ENCODE measurements around the gene KCTD13. TPM values are rescaled to one million over a fixed set of nuclear protein-coding genes. Genes with fewer than 3 reads are reported as not detected.

The KCTD13 gene
- total and polyA plus RNA-seq, 4 donors: 2.7 to 13.1 (median 3.7) TPM

DNA sequence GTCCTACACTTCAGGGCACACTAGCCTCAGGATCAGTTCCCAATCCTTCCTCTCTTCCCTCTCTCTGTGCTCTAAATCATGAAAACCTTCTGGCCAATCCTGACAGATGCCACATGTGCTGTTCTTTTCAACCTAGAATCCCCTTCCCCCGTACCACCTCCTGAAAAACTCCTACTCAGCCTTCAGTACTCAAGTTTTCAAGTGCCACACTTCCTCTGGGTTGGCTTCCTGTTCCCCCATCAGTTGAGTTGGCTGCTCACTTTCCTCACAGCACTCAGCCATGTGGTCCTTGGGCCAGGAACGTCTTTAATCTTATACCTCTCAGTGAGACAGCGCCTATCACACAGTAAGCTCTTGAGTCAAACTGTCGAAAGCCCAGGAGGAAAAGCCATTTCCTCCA lies 22.4 kb downstream of the KCTD13 start:
- peaks cover 0 to 2% (median 0%) of the 10 kb centered on the region in 4 donors for H3K36me3 ChIP-seq (ENCODE audit: control insufficient read depth in 4 of 4, insufficient read depth in 3 of 4, low read depth in 1 of 4, low read length in 3 of 4)
- TF ChIP-seq HNF4A (conservative IDR thresholded peaks at IDR 0.05): no peak
- TF ChIP-seq FOXA1 (IDR thresholded peaks at IDR 0.05): no peak
- no peak for TF ChIP-seq JUND (IDR thresholded peaks at IDR 0.05)
- TF ChIP-seq, protein P1, sequence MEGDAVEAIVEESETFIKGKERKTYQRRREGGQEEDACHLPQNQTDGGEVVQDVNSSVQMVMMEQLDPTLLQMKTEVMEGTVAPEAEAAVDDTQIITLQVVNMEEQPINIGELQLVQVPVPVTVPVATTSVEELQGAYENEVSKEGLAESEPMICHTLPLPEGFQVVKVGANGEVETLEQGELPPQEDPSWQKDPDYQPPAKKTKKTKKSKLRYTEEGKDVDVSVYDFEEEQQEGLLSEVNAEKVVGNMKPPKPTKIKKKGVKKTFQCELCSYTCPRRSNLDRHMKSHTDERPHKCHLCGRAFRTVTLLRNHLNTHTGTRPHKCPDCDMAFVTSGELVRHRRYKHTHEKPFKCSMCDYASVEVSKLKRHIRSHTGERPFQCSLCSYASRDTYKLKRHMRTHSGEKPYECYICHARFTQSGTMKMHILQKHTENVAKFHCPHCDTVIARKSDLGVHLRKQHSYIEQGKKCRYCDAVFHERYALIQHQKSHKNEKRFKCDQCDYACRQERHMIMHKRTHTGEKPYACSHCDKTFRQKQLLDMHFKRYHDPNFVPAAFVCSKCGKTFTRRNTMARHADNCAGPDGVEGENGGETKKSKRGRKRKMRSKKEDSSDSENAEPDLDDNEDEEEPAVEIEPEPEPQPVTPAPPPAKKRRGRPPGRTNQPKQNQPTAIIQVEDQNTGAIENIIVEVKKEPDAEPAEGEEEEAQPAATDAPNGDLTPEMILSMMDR (IDR thresholded peaks at IDR 0.05; ENCODE audit: low read depth, low read length, missing input control): no peak
- no peak for TF ChIP-seq RAD21 (IDR thresholded peaks at IDR 0.05)
- TF ChIP-seq RXRA (IDR thresholded peaks at IDR 0.05): no peak
- TF ChIP-seq, protein P2, sequence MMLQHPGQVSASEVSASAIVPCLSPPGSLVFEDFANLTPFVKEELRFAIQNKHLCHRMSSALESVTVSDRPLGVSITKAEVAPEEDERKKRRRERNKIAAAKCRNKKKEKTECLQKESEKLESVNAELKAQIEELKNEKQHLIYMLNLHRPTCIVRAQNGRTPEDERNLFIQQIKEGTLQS (IDR thresholded peaks at IDR 0.05): no peak
- TF ChIP-seq, protein P3, sequence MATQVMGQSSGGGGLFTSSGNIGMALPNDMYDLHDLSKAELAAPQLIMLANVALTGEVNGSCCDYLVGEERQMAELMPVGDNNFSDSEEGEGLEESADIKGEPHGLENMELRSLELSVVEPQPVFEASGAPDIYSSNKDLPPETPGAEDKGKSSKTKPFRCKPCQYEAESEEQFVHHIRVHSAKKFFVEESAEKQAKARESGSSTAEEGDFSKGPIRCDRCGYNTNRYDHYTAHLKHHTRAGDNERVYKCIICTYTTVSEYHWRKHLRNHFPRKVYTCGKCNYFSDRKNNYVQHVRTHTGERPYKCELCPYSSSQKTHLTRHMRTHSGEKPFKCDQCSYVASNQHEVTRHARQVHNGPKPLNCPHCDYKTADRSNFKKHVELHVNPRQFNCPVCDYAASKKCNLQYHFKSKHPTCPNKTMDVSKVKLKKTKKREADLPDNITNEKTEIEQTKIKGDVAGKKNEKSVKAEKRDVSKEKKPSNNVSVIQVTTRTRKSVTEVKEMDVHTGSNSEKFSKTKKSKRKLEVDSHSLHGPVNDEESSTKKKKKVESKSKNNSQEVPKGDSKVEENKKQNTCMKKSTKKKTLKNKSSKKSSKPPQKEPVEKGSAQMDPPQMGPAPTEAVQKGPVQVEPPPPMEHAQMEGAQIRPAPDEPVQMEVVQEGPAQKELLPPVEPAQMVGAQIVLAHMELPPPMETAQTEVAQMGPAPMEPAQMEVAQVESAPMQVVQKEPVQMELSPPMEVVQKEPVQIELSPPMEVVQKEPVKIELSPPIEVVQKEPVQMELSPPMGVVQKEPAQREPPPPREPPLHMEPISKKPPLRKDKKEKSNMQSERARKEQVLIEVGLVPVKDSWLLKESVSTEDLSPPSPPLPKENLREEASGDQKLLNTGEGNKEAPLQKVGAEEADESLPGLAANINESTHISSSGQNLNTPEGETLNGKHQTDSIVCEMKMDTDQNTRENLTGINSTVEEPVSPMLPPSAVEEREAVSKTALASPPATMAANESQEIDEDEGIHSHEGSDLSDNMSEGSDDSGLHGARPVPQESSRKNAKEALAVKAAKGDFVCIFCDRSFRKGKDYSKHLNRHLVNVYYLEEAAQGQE (IDR thresholded peaks at IDR 0.05): no peak
- TF ChIP-seq FOXA2 (IDR thresholded peaks at IDR 0.05): no peak
- TF ChIP-seq, protein P4, sequence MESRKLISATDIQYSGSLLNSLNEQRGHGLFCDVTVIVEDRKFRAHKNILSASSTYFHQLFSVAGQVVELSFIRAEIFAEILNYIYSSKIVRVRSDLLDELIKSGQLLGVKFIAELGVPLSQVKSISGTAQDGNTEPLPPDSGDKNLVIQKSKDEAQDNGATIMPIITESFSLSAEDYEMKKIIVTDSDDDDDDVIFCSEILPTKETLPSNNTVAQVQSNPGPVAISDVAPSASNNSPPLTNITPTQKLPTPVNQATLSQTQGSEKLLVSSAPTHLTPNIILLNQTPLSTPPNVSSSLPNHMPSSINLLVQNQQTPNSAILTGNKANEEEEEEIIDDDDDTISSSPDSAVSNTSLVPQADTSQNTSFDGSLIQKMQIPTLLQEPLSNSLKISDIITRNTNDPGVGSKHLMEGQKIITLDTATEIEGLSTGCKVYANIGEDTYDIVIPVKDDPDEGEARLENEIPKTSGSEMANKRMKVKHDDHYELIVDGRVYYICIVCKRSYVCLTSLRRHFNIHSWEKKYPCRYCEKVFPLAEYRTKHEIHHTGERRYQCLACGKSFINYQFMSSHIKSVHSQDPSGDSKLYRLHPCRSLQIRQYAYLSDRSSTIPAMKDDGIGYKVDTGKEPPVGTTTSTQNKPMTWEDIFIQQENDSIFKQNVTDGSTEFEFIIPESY (IDR thresholded peaks at IDR 0.05): no peak
- TF ChIP-seq YY1 (IDR thresholded peaks at IDR 0.05): no peak
- TF ChIP-seq GABPA (IDR thresholded peaks at IDR 0.05 in 1 of 2, conservative IDR thresholded peaks at IDR 0.05 in 1 of 2): no peak
- TF ChIP-seq NR2F2 (IDR thresholded peaks at IDR 0.05): no peak
- TF ChIP-seq, protein P5, sequence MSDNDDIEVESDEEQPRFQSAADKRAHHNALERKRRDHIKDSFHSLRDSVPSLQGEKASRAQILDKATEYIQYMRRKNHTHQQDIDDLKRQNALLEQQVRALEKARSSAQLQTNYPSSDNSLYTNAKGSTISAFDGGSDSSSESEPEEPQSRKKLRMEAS (IDR thresholded peaks at IDR 0.05): no peak
- TF ChIP-seq SP1 (IDR thresholded peaks at IDR 0.05): no peak
- no peak for TF ChIP-seq HNF4G (IDR thresholded peaks at IDR 0.05)
- TF ChIP-seq EGR1 (IDR thresholded peaks at IDR 0.05; ENCODE audit: low read depth in 2 of 2): no peak
- TF ChIP-seq TAF1 (conservative IDR thresholded peaks at IDR 0.05): no peak
- no peak for DNase-seq (ENCODE audit: low spot score)
- H3K4me1 ChIP-seq (ENCODE audit: control insufficient read depth in 4 of 4, insufficient read depth in 4 of 4, low read length in 3 of 4): peaks cover 2 to 12% (median 6%) of the 10 kb centered on the region in 4 donors
- H3K4me3 ChIP-seq (ENCODE audit: low read depth in 1 of 3, low read length in 3 of 3): no peak overlapping the region
- H3K9me3 ChIP-seq (ENCODE audit: control insufficient read depth in 4 of 4, low read length in 3 of 4): no peaks in the 10 kb centered on the region
- no peak overlapping the region for H3K27ac ChIP-seq (ENCODE audit: low read depth in 1 of 2, low read length in 2 of 2)
- no peaks in the 10 kb centered on the region for H3K27me3 ChIP-seq (ENCODE audit: control insufficient read depth in 4 of 4, insufficient read depth in 4 of 4, low read length in 3 of 4)
- no peak overlapping the region for H3K9ac ChIP-seq (ENCODE audit: low read depth in 1 of 2, low read length in 2 of 2)
- 68% methylated on average over 4 of the region's 4 CpGs for WGBS
